Measurements from ENCODE around the gene CRY1.

The CRY1 gene

GRCh38 chr12:106954462-106955376, 138.6 kb downstream of the CRY1 start:
- no peak for DNase-seq

- no peak for DNase-seq
Observed at GRCh38 chr12:106953352-106954250, 139.7 kb downstream of the CRY1 start.

- DNase-seq, result no peak
Observed at GRCh38 chr12:106950591-106950990, 142.8 kb downstream of the CRY1 start.

- DNase-seq, result no peak
Observed at GRCh38 chr12:106947461-106947860, 145.9 kb downstream of the CRY1 start.

GRCh38 chr12:106945261-106945851, 148.0 kb downstream of the CRY1 start:
- no peak for DNase-seq

GRCh38 chr12:106942775-106943174, 150.6 kb downstream of the CRY1 start:
- no peak for DNase-seq

- no peak for DNase-seq
Observed at GRCh38 chr12:106941481-106942156, 151.7 kb downstream of the CRY1 start.
